Activated CD4-positive, alpha-beta T cell treated with anti-CD3 and anti-CD28 coated beads, Interleukin-2, Interleukin-6, amounts not matched to agents 100 ng/mL and 50 ng/mL, durations not matched to agents 16 hours and 8 hours (primary cell): ENCODE measurements around the gene AKR1C1.
"Not testable (repeated sequence)": the region's sequence is repeated elsewhere in the genome, so short reads cannot be mapped to it uniquely, and the experiment has no call there.

Experiments
- DNase-seq: peaks from one replicate; pipeline ENCODE4 v3.0.0-alpha.2; 2020

The AKR1C1 gene

DNA sequence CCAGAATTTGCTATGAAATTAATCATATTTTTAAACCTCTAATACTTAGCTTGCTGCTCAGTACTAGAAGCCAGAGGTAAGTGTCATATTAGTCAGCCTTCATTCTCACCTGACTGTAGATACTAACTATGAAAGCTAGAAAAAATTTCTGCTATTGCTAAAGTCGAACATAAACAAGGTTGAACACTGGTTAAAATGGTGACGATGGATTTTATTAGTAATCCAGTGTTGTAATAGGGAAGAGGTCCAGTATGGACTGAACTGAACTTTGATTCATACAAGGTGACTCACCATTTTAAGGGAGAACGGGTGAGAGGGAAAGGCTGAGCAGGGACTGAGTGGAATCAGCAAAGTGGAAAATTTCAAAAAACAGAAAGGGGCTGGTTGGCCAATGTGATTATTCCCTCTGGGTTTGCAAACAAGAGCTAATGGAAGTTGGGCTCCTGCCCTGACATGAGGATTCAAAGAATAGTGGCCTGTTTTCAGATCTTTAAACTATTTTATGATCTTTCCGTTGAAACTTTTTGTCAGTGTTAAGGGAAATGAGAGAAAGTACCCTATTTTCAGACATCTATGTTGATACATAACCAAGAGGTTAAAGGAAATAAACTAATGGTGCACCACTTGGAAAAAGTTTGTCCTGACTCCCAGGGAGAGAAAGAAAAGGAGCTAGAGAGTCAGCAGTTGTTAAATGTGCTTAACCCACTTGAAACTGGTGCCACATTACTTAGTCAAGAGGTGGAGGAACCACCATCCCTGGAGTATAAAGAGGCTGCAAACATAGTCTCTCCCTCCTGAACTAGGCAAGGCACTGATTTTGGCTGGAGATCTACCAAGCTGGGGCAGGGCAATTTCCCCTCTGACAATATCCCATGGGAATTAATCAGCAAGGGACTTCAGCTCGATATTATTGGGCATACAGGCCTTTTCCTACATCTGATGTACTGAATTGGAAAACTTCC lies 15.3 kb upstream of the AKR1C1 start:
- DNase-seq, result no peak

DNA sequence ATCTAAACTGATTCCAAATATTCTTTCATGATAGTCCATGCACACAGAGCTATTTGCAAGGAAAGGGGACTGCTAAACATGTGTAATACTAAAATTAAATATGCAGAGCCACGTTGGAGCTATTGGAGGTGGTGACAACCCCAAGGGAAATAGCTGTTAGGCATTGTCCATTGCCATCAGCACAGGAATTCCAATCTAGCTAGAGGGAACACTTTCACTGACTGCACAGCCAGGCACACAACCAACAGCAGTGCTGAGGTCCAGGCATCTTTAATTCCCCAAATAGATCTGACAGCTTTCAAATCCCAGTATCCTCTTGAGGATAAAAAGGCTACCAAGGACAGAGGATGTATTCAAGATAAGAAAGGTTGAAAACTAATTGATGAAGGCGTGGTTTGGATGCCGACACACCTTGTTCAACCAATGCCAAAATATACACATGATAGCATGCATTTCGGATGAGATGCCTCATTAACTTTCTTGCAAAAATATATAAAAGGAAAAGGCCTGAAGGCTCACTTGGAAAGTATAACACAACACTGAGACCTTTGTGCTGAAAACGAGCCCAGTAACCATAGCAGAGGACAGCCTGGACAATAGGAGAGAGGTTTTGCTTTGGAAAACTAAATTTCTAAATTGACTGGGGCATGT lies 11.6 kb upstream of the AKR1C1 start:
- DNase-seq, result not testable (repeated sequence)

DNA sequence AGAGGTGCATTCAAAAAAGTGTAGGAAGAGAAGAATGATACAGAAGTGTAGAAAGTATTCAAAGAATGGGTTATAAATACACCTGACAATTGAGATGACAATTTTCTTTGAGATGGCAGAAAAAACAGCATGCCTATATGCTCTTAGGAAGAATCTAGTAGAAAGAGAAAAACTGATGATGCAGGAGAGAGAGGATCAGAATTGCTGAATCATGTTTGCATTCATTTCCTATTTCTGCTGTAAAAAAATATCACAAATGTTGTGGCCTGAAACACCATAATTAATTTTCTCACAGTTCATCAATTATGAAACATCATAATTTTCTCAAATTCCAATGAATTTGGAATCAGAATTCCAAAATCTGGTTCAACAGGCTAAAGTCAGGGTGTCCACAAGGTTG lies 9.8 kb upstream of the AKR1C1 start:
- DNase-seq, result no peak

- DNase-seq, result not testable (repeated sequence)
Observed at GRCh38 chr10:4956088-4956487, 7.1 kb upstream of the AKR1C1 start.

- DNase-seq, result not testable (repeated sequence)
Observed at GRCh38 chr10:4956955-4957645, 6.1 kb upstream of the AKR1C1 start.

- not testable (repeated sequence) for DNase-seq
Observed at GRCh38 chr10:4961558-4961957, 1.7 kb upstream of the AKR1C1 start.

GRCh38 chr10:4962308-4962707 lies 907 bp upstream of the AKR1C1 start:
- DNase-seq, result not testable (repeated sequence)

DNA sequence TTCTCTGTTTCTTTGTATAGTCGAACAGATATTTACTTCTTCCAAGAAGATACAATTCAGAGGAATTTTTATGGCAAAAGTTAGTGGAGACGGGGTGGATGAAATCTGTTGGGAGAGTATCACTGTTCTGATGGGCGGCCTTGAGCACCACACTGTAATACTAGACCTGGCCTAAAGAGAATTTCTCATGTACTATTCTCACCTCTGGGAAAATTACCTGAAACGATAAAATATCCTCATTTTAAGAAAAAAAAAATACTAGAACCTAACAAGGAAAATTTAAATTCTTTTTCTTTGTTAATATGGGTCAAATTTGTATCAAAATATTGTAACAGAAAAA lies 570 bp downstream of the AKR1C1 start:
- DNase-seq, result not testable (repeated sequence)

- not testable (repeated sequence) for DNase-seq
Observed at GRCh38 chr10:4965763-4966162, 2.5 kb downstream of the AKR1C1 start.

DNA sequence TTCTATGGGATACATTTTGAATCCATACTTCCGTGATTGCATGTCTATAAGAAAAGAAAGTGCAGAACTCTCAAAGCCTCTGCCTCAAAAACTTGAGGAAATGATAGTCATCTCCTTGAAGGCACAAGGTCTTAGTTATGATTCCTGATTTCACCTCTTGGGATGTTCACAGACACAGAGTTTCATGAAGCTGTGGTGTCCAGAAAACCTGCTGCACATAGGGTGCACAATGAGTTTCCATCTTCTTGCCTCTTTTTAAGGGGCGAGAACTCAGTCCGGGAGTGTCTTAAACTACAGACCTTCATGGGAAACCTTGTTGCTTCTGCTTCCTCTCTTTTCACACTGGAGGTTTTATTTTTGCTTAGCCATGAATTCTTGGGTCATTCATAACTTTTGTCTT lies 4.0 kb downstream of the AKR1C1 start:
- DNase-seq, result not testable (repeated sequence)

DNA sequence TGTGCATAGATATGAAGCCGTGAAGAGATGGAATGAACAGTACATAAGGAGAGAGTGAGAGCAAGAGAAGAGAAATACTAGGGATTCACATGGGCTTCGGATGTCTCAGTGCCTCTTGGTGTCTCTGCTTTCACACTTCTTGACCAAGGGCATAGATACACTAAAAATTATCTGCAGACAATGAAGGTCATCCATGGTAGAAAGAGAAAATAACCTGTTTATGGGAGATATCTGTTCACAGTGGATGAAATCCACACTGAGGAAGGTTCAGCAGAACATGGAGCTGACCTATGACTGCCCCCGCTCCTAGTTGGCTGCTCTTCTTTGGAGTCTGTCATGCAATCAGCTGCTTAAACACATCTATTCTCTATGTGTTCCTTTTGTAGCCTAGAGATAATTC lies 6.1 kb downstream of the AKR1C1 start:
- DNase-seq, result not testable (repeated sequence)

GRCh38 chr10:4970362-4970761 lies 7.1 kb downstream of the AKR1C1 start:
- not testable (repeated sequence) for DNase-seq

DNA sequence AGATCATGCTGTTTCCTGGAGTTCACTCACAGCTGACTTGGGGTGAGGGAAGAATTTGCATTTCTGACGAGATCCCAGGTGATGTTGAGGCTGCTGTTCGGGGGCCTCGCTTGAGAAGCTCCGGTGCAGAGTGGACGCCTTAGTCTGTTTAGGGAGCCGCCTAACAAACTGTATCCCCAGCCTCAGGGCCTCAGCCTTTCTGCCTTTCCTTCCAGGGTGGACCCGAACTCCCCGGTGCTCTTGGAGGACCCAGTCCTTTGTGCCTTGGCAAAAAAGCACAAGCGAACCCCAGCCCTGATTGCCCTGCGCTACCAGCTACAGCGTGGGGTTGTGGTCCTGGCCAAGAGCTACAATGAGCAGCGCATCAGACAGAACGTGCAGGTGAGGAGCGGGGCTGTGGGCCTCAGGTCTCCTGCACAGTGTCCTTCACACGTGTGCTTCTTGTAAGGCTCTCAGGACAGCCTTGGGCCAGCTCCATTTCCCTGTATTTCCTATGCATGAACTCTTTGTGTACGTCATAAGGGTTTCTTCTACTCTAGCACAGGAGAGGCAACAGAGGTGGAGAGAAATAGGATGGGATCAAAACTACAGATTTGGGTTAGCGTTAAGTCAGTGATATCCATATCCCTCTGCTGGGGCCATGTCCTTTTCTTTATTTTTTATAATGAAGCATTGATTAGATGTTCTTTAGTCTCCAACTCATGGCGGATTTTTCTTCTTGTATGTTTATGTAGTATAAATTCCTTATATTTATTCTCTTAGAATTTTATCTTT lies 9.3 kb downstream of the AKR1C1 start:
- DNase-seq, result not testable (repeated sequence)

- not testable (repeated sequence) for DNase-seq
Observed at GRCh38 chr10:4973294-4973693, 10.1 kb downstream of the AKR1C1 start.

DNA sequence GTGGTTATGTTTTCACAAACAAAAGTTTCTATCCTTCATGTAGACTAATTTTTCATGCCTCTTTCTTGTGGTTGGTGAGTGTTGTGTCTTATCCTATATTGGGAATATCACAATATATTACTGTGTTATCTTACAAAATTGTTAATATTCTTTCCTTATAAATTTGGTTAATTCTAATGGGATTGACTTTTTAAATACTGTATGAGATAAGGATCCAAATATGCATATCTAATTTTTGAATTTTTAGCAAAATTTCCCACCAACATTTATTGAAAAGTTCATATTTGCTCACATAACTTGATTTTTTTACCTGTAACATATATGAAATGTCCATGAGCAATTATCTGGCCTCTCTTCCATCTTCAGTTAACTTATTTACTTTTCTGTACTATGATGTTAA lies 11.2 kb downstream of the AKR1C1 start:
- not testable (repeated sequence) for DNase-seq

- DNase-seq, result no peak
Observed at GRCh38 chr10:4977025-4977424, 13.8 kb downstream of the AKR1C1 start.

GRCh38 chr10:4978870-4979269 lies 15.7 kb downstream of the AKR1C1 start:
- no peak for DNase-seq

GRCh38 chr10:4980793-4981192 lies 17.6 kb downstream of the AKR1C1 start:
- DNase-seq, result no peak

- DNase-seq, result peak; percentile 27
Observed at GRCh38 chr10:4981722-4982471, 18.7 kb downstream of the AKR1C1 start.

DNA sequence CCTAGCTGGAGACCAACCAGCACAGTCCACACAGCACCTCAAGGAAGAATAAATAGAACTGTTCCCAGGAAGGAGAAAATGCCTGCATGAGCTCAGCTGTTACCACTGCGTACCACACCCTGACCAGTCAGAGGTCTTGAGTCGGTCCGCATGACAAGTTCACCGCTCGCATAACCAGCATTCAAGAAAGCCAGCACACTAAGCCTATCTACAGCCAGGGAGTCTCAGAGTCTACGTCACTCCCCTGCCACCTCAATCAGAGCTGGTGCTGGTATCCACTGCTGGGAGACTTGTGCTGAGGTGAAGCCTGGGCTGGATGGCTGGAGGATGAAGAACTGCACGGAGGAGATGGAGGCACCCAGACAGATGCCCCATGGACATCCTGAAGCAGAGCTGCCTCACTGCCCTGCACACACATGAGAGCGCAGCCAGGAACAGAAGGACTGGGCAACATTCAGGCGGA lies 19.6 kb downstream of the AKR1C1 start:
- no peak for DNase-seq

DNA sequence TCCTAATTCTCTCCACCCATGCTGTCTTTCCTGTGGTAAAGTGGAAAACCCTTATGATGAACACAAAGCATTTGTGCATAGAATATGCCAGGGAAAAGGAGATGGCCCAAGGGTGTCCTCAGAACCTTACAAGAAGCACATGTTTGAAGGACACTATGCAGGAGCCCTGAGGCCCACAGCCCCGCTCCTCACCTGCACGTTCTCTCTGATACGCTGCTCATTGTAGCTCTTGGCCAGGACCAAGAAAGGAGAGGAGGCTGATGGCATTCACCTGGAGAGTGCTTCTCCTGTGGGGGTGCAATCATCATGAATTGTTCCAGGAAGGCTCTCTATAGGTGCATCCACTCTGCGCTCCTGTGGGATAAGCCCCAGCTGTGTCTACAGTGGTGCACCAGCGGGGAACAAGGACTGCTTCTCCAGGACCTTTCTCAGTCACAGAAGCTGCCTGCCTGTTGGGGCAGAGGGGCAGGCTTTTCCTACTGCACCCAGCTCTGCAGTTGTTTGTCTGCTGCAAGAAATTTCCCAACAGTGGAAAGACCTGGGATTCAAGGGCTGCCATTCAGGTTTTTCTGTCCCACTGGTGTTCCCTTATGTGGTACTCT lies 20.5 kb downstream of the AKR1C1 start:
- DNase-seq, result no peak
